ENCODE measurements around the gene SLC38A9.

GRCh38 chr5:55650386-55650785 is 61.7 kb downstream of the SLC38A9 start:
- TF ChIP-seq HDAC2 (IDR thresholded peaks at IDR 0.05), result no peak
- TF ChIP-seq FOXK2 (conservative IDR thresholded peaks at IDR 0.05 in 1 of 2, IDR thresholded peaks at IDR 0.05 in 1 of 2; ENCODE audit: low read depth in 2 of 2), result no peak
- no peak for TF ChIP-seq ZC3H8 (IDR thresholded peaks at IDR 0.05)
- no peak for TF ChIP-seq CTCF (IDR thresholded peaks at IDR 0.05 in 2 of 3, conservative IDR thresholded peaks at IDR 0.05 in 1 of 3; ENCODE audit: insufficient read depth in 2 of 3, low read depth in 1 of 3, low read length in 3 of 3)
- no peak for TF ChIP-seq FOXK1 (CRISPR knock-in tag; IDR thresholded peaks at IDR 0.05; ENCODE audit: borderline replicate concordance)
- no peak for TF ChIP-seq ZZZ3 (IDR thresholded peaks at IDR 0.05)
- no peak for TF ChIP-seq TOE1 (IDR thresholded peaks at IDR 0.05; ENCODE audit: borderline replicate concordance)
- TF ChIP-seq TOE1 (CRISPR knock-in tag; IDR thresholded peaks at IDR 0.05; ENCODE audit: borderline replicate concordance, low read depth), result no peak
